Measurements from ENCODE around the gene COMTD1. TPM values are rescaled to one million over a fixed set of nuclear protein-coding genes. Genes with fewer than 3 reads are reported as not detected.
A peak's percentile ranks its signal among the peaks of the same experiment; 100 is the strongest.

The COMTD1 gene
- total and polyA plus RNA-seq, 10 of the 15 experiments (the other 5 are each of a cell fraction or from before 2014, with no cell fraction given), result 0.39 to 64.3 (median 26.0) TPM

GRCh38 chr10:75209921-75210281 lies 25.9 kb downstream of the COMTD1 start (continued):
- no peak for TF ChIP-seq GABPA (IDR thresholded peaks at IDR 0.05; ENCODE audit: low read depth)
- TF ChIP-seq CREM (IDR thresholded peaks at IDR 0.05; ENCODE audit: low read depth), result 0 out of 2 replicates have a peak, but pooled peaks have one; percentile 13
- no peak for TF ChIP-seq ZBTB40 (IDR thresholded peaks at IDR 0.05; ENCODE audit: borderline replicate concordance)
- no peak for TF ChIP-seq ZSCAN29 (IDR thresholded peaks at IDR 0.05)
- TF ChIP-seq PML (IDR thresholded peaks at IDR 0.05; ENCODE audit: low read length), result peak; percentile 55; the same call in 1 of the 2 replicates
- TF ChIP-seq SKIL (IDR thresholded peaks at IDR 0.05; ENCODE audit: low read depth, poor library complexity, severe bottlenecking), result peak; percentile 42
- TF ChIP-seq SMAD5 (IDR thresholded peaks at IDR 0.05; ENCODE audit: low read depth), result peak; percentile 70
- TF ChIP-seq HDGF (IDR thresholded peaks at IDR 0.05), result 0 out of 2 replicates have a peak, but pooled peaks have one; percentile 20
- peak; percentile 52; the same call in 1 of the 2 replicates for TF ChIP-seq TAF1 (IDR thresholded peaks at IDR 0.05; ENCODE audit: borderline replicate concordance, low read depth, low read length)
- TF ChIP-seq ZNF687 (IDR thresholded peaks at IDR 0.05), result peak; percentile 94

All from GM12878 (cell line).